IPS-11a (cell line): ENCODE results near the gene ATG4C.

Source experiments
- H3K4me3 ChIP-seq: one replicate; pipeline ENCODE4 v1.5.1; 2013; ENCODE audit warnings: low read depth, low read length, control low read depth

The ATG4C gene

GRCh38 chr1:62903522-62903921, 119.6 kb downstream of the ATG4C start:
- H3K4me3 ChIP-seq: no peak overlapping the region

GRCh38 chr1:62903982-62904855, 120.3 kb downstream of the ATG4C start:
- no peak overlapping the region for H3K4me3 ChIP-seq

- no peak overlapping the region for H3K4me3 ChIP-seq
Measured at GRCh38 chr1:62904856-62905225, 120.9 kb downstream of the ATG4C start.

- H3K4me3 ChIP-seq: no peak overlapping the region
Measured at GRCh38 chr1:62905309-62905708, 121.4 kb downstream of the ATG4C start.

GRCh38 chr1:62905872-62906271, 121.9 kb downstream of the ATG4C start:
- no peak overlapping the region for H3K4me3 ChIP-seq

- no peak overlapping the region for H3K4me3 ChIP-seq
Measured at GRCh38 chr1:62906428-62906886, 122.5 kb downstream of the ATG4C start.

- H3K4me3 ChIP-seq: no peak overlapping the region
Measured at GRCh38 chr1:62908168-62908695, 124.3 kb downstream of the ATG4C start.

- H3K4me3 ChIP-seq: no peak overlapping the region
Measured at GRCh38 chr1:62912028-62912638, 128.2 kb downstream of the ATG4C start.
